K562 (cell line): Measurements from ENCODE around the gene CABP2. TPM values are rescaled to one million over a fixed set of nuclear protein-coding genes. Genes with fewer than 3 reads are reported as not detected.

Experiments used
- KLF1 ChIP-seq: fragments of 450-650 bp; IDR thresholded peaks from 2 replicates; pipeline ENCODE4 v1.6.1; 2016; ENCODE audit warnings: missing genetic modification characterization, missing compliant biosample characterization
- KLF6 ChIP-seq: fragments of 250-450 bp; sonication (Bioruptor Pico); IDR thresholded peaks from 2 replicates; pipeline ENCODE4 v1.4.0; 2020; ENCODE audit warnings: mild to moderate bottlenecking, moderate library complexity, borderline replicate concordance
- MCM5 ChIP-seq: fragments of 450-650 bp; IDR thresholded peaks from 2 replicates; pipeline ENCODE4 v1.6.1; 2016; ENCODE audit warnings: low read depth
- PHF21A ChIP-seq: fragments of 450-650 bp; IDR thresholded peaks from 2 replicates; pipeline ENCODE4 v1.6.1; 2017; ENCODE audit warnings: low read depth, borderline replicate concordance
- RHOXF2B ChIP-seq: fragments of 250-450 bp; sonication (Bioruptor Pico); conservative IDR thresholded peaks from 2 replicates; pipeline ENCODE4 v1.5.1; 2021
- RUNX1 ChIP-seq: sonication (generic); IDR thresholded peaks from 2 replicates; pipeline ENCODE4 v1.6.1; 2016; ENCODE audit warnings: antibody characterized with exemption, low read depth
- ZKSCAN8 ChIP-seq: fragments of 200-800 bp; sonication (Bioruptor generic); IDR thresholded peaks from 2 replicates; pipeline ENCODE4 v1.6.1; 2016; ENCODE audit warnings: missing genetic modification characterization, missing compliant biosample characterization
- ZNF12 ChIP-seq: sonication (generic); formaldehyde crosslinking; IDR thresholded peaks from 2 replicates; pipeline ENCODE4 v1.4.0; 2020; ENCODE audit warnings: mild to moderate bottlenecking, missing genetic modification reagents
- ZSCAN32 ChIP-seq: fragments of 450-650 bp; formaldehyde crosslinking; IDR thresholded peaks from 2 replicates; pipeline ENCODE4 v1.4.0; 2020; ENCODE audit warnings: mild to moderate bottlenecking, moderate library complexity
- polyA plus RNA-seq, 8 experiments: library from polyadenylated mRNA; depleted of rRNA in 4 of 8; stranded (reverse) in 5 of 8; unstranded in 3 of 8; fragments of >200 nt; fragmentation: Nextera tagmentation in 2 of 8; fragmentation: Illumina TruSeq in 1 of 8; extraction: Ambion mirVana in 2 of 8; extraction: Trizol in 1 of 8; gene quantifications; 2 replicates each; pipeline versions ENCODE4 v1.2.1 to v1.2.3, GENCODE V29; 2011 to 2014; ENCODE audit warnings: inconsistent platforms in 1 of 8, missing spikeins in 1 of 8
- total RNA-seq, 7 experiments: library from RNA; depleted of rRNA in 6 of 7; stranded (reverse); fragments of >200 nt in 6 of 7; fragmentation: Illumina TruSeq in 2 of 7; extraction: Trizol in 2 of 7; gene quantifications; 2 replicates each; pipeline versions ENCODE4 v1.2.1 to v1.2.3, GENCODE V29; 2011 to 2021; ENCODE audit warnings: low replicate concordance in 1 of 7
- TF ChIP-seq, protein P1 (sequence below): sonication (generic); formaldehyde crosslinking; IDR thresholded peaks from 2 replicates; pipeline ENCODE4 v1.8.0; 2022; ENCODE audit warnings: missing genetic modification reagents, mild to moderate bottlenecking, borderline replicate concordance
- TF ChIP-seq, protein P2 (sequence below): fragments of 450-650 bp; IDR thresholded peaks from 2 replicates; pipeline ENCODE4 v1.7.1; 2018; ENCODE audit warnings: mild to moderate bottlenecking, low read depth; ENCODE audit not compliant: partially characterized antibody
- TF ChIP-seq, protein P3 (sequence below): fragments of 250-450 bp; sonication (Bioruptor Pico); IDR thresholded peaks from 2 replicates; pipeline ENCODE4 v1.5.0; 2021; ENCODE audit warnings: mild to moderate bottlenecking, moderate library complexity
- TF ChIP-seq, protein P4 (sequence below): fragments of 250-450 bp; sonication (Bioruptor Pico); IDR thresholded peaks from 2 replicates; pipeline ENCODE4 v1.5.1; 2021; ENCODE audit warnings: mild to moderate bottlenecking
- TF ChIP-seq, protein P5 (sequence below): fragments of 250-450 bp; sonication (Bioruptor Pico); IDR thresholded peaks from 2 replicates; pipeline ENCODE4 v1.8.0; 2022; ENCODE audit warnings: inconsistent platforms

The CABP2 gene
- total and polyA plus RNA-seq, 9 of the 15 experiments (the other 6 are each of a cell fraction or from before 2014, with no cell fraction given) = not detected

DNA sequence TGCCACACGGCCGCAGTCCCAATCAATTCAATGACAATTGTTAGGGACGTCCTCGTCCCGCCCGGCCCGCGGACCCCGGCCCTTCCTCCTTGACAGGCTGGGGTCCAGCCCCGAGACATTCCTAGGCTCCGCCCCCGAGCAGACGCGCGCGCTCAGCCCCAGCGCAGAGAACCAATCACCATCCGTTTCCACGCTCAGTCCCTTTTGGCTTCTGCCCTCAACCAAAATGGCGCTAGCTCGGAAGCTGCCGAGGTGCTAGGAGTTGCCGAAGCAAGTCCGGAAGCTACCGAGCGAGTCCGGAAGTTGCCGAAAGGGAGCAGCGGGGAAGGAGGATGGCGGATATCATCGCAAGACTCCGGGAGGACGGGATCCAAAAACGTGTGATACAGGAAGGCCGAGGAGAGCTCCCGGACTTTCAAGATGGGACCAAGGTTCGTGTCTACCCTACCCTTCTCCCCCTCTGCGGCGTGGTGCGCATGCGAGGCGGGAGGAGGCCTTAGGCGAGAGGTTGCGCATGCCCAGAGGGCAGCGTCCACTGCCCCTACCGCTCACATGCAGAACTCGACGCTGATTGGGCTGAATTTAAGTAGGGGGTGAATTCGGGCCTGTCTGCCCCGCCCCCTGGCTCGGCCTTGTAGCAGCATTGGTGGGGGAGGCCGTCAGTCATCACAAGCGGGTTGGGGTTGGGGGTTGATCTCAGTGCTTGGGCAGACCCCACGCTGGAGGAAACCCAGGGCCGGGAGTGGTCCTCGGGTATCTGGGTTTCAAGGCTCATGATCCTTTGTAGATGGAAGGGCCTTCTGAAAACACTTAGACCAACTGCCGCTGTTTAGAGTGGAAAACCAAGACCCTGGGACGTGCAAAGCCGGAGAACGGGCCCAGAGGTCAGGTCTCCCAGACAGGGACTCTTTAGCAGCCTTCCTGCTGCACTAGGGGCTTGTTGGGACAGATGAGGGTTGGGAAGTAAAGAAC is 40.1 kb downstream of the CABP2 start, which contains the start of gene AIP (continued):
- TF ChIP-seq, protein P1, sequence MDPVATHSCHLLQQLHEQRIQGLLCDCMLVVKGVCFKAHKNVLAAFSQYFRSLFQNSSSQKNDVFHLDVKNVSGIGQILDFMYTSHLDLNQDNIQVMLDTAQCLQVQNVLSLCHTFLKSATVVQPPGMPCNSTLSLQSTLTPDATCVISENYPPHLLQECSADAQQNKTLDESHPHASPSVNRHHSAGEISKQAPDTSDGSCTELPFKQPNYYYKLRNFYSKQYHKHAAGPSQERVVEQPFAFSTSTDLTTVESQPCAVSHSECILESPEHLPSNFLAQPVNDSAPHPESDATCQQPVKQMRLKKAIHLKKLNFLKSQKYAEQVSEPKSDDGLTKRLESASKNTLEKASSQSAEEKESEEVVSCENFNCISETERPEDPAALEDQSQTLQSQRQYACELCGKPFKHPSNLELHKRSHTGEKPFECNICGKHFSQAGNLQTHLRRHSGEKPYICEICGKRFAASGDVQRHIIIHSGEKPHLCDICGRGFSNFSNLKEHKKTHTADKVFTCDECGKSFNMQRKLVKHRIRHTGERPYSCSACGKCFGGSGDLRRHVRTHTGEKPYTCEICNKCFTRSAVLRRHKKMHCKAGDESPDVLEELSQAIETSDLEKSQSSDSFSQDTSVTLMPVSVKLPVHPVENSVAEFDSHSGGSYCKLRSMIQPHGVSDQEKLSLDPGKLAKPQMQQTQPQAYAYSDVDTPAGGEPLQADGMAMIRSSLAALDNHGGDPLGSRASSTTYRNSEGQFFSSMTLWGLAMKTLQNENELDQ (CRISPR knock-in tag) = peak; percentile 98
- no peak; the same call in 1 of the 2 replicates for TF ChIP-seq KLF6 (CRISPR knock-in tag)
- TF ChIP-seq ZNF12 (CRISPR knock-in tag) = no peak; the same call in 1 of the 2 replicates
- TF ChIP-seq, protein P2, sequence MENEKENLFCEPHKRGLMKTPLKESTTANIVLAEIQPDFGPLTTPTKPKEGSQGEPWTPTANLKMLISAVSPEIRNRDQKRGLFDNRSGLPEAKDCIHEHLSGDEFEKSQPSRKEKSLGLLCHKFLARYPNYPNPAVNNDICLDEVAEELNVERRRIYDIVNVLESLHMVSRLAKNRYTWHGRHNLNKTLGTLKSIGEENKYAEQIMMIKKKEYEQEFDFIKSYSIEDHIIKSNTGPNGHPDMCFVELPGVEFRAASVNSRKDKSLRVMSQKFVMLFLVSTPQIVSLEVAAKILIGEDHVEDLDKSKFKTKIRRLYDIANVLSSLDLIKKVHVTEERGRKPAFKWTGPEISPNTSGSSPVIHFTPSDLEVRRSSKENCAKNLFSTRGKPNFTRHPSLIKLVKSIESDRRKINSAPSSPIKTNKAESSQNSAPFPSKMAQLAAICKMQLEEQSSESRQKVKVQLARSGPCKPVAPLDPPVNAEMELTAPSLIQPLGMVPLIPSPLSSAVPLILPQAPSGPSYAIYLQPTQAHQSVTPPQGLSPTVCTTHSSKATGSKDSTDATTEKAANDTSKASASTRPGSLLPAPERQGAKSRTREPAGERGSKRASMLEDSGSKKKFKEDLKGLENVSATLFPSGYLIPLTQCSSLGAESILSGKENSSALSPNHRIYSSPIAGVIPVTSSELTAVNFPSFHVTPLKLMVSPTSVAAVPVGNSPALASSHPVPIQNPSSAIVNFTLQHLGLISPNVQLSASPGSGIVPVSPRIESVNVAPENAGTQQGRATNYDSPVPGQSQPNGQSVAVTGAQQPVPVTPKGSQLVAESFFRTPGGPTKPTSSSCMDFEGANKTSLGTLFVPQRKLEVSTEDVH = peak; percentile 20
- no peak for TF ChIP-seq PHF21A
- TF ChIP-seq, protein P3, sequence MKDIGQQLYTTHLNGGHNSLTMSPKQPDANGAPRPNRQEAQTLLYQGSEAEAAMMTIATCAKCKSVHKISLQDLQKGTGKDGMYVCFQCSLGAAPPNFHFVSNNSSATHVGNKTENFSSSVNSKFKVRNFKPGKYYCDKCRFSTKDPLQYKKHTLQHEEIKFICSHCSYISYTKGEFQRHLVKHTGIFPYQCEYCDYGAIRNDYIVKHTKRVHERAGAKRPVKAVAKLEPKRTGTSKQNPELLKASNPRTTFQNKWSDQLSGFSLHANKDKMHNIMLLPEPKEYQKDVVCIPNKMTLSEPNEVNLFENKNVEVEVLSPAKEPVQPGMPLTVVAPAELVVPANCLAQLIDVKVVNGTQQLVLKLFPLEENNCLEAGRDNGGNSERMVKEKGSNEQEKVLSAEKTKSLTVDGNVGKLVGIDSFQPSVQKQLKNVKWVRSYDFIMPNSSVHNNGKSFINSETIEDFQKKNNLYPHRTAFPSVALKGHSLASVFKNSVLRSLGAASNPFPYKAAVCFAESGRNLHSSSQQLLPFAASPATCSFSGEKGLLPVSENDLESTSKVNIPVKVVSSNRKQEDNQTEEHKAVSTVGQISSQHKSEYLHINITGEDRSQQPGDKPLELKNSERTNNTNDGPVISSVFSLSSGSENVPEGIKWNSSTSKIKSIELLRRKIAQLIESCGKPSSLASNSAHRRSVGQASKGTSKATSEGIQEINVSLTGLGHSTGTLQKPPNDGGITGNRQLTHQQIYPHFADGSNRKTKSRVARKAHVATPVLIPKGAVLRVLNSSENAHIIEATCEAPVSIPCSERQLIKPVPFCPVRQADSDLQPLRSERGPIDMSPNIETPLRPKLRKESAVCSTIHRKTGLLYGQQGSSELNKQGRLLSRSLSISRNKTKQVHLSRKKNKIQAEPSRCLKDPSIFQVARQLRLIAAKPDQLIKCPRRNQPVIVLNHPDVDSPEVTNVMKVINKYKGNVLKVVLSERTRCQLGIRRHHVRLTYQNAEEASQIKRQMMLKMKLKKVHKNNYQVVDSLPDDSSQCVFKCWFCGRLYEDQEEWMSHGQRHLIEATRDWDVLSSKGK (CRISPR knock-in tag) = no peak
- no peak for TF ChIP-seq ZSCAN32
- TF ChIP-seq ZKSCAN8 (CRISPR knock-in tag) = no peak
- no peak for TF ChIP-seq RHOXF2B (CRISPR knock-in tag)
- no peak for TF ChIP-seq MCM5
- TF ChIP-seq, protein P4, sequence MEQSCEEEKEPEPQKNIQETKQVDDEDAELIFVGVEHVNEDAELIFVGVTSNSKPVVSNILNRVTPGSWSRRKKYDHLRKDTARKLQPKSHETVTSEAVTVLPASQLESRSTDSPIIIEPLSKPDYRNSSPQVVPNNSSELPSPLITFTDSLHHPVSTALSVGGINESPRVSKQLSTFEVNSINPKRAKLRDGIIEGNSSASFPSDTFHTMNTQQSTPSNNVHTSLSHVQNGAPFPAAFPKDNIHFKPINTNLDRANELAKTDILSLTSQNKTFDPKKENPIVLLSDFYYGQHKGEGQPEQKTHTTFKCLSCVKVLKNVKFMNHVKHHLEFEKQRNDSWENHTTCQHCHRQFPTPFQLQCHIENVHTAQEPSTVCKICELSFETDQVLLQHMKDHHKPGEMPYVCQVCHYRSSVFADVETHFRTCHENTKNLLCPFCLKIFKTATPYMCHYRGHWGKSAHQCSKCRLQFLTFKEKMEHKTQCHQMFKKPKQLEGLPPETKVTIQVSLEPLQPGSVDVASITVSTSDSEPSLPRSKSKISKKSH (CRISPR knock-in tag) = no peak
- TF ChIP-seq KLF1 (tag) = no peak
- TF ChIP-seq, protein P5, sequence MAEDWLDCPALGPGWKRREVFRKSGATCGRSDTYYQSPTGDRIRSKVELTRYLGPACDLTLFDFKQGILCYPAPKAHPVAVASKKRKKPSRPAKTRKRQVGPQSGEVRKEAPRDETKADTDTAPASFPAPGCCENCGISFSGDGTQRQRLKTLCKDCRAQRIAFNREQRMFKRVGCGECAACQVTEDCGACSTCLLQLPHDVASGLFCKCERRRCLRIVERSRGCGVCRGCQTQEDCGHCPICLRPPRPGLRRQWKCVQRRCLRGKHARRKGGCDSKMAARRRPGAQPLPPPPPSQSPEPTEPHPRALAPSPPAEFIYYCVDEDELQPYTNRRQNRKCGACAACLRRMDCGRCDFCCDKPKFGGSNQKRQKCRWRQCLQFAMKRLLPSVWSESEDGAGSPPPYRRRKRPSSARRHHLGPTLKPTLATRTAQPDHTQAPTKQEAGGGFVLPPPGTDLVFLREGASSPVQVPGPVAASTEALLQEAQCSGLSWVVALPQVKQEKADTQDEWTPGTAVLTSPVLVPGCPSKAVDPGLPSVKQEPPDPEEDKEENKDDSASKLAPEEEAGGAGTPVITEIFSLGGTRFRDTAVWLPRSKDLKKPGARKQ (CRISPR knock-in tag) = no peak
- no peak for TF ChIP-seq RUNX1
